Activated CD4-positive, alpha-beta T cell treated with anti-CD3 and anti-CD28 coated beads for 36 hours (primary cell): ENCODE data around the gene LRRC8D. TPM values are rescaled to one million over a fixed set of nuclear protein-coding genes. Genes with fewer than 3 reads are reported as not detected.

Experiments used
- ATAC-seq: fragments of 200-7000 bp; cut with Tn5 transposase; one replicate; pipeline ENCODE4 v1.10.0; 2021; ENCODE audit warnings: mild to moderate bottlenecking, moderate library complexity
- CTCF ChIA-PET: fragments of 350-600 bp; sonication (Branson Sonifier 250); formaldehyde crosslinking; loops from one replicate; lab custom pipeline; 2021; ENCODE audit warnings: antibody characterized with exemption; lab: Charles Lee
- POLR2A ChIA-PET: fragments of 350-600 bp; sonication (Branson Sonifier 250); formaldehyde crosslinking; loops from one replicate; lab custom pipeline; 2021; ENCODE audit warnings: antibody characterized with exemption, inconsistent platforms; lab: Charles Lee
- DNase-seq: peaks from one replicate; pipeline ENCODE4 v3.0.0-alpha.2; 2020
- H3K27ac Mint-ChIP-seq: one replicate; pipeline ENCODE4 v1.8.0; 2021; ENCODE audit warnings: mixed read lengths
- H3K27me3 Mint-ChIP-seq: one replicate; pipeline ENCODE4 v1.8.0; 2021; ENCODE audit warnings: mixed read lengths
- H3K36me3 Mint-ChIP-seq: one replicate; pipeline ENCODE4 v1.8.0; 2021; ENCODE audit warnings: low read depth, mixed read lengths
- H3K4me1 Mint-ChIP-seq: one replicate; pipeline ENCODE4 v1.8.0; 2021; ENCODE audit warnings: mixed read lengths
- H3K4me3 Mint-ChIP-seq: one replicate; pipeline ENCODE4 v1.8.0; 2021; ENCODE audit warnings: mild to moderate bottlenecking, moderate library complexity, mixed read lengths
- H3K9me3 Mint-ChIP-seq: one replicate; pipeline ENCODE4 v1.8.0; 2021; ENCODE audit warnings: low read depth, mixed read lengths
- intact Hi-C, 2 experiments: fragments of 100-400 bp; cut with DNase I in 1 of 2; cut with micrococcal nuclease in 1 of 2; formaldehyde crosslinking; loops; one replicate each; pipeline versions ENCODE4 v1.14.2 to v1.15.1; 2022 to 2024; cut with DNase I, micrococcal nuclease
- total RNA-seq, 2 experiments: library from RNA; stranded (reverse); gene quantifications; one replicate each; pipeline ENCODE4 v1.2.3, GENCODE V29; 2021

LRRC8D gene
- total RNA-seq, 2 experiments from 2014 or later = 24.3 to 30.0 TPM

GRCh38 chr1:89807503-89807902, 13.3 kb upstream of the LRRC8D start:
- peaks cover 6% of the 10 kb centered on the region for H3K27me3 Mint-ChIP-seq
- H3K4me3 Mint-ChIP-seq = no peak overlapping the region
- H3K4me1 Mint-ChIP-seq = no peaks in the 10 kb centered on the region
- no peak for ATAC-seq
- no peaks in the 10 kb centered on the region for H3K9me3 Mint-ChIP-seq
- intact Hi-C loops = no loop called here
- CTCF ChIA-PET = interaction anchor here (0.9 to 3.5 kb wide), 4 partner anchors 11 to 181 kb away, joined by 3 to 21 read pairs (median 5); no protein-coding TSS in a partner anchor
- H3K27ac Mint-ChIP-seq = no peak overlapping the region
- no peaks in the 10 kb centered on the region for H3K36me3 Mint-ChIP-seq
- DNase-seq = no peak
- POLR2A ChIA-PET = no interaction called here

- intact Hi-C loops = no loop called here
- POLR2A ChIA-PET = no interaction called here
- H3K9me3 Mint-ChIP-seq = no peaks in the 10 kb centered on the region
Measured at GRCh38 chr1:89807983-89808382, 12.8 kb upstream of the LRRC8D start.

GRCh38 chr1:89808441-89809117, 12.3 kb upstream of the LRRC8D start:
- H3K4me1 Mint-ChIP-seq = peaks cover 2% of the 10 kb centered on the region
- peaks cover 9% of the 10 kb centered on the region for H3K27me3 Mint-ChIP-seq
- no peak overlapping the region for H3K27ac Mint-ChIP-seq
- intact Hi-C loops = no loop called here
- no peaks in the 10 kb centered on the region for H3K9me3 Mint-ChIP-seq
- H3K36me3 Mint-ChIP-seq = no peaks in the 10 kb centered on the region
- no peak overlapping the region for H3K4me3 Mint-ChIP-seq
- ChIA-PET CTCF (interaction anchor here (1.1 to 3.5 kb wide), 3 partner anchors 10 to 179 kb away, joined by 3 to 21 read pairs (median 6); no protein-coding TSS in a partner anchor), POLR2A (no interaction called here)
- ATAC-seq = no peak
- DNase-seq = no peak

More at GRCh38 chr1:89807983-89808382, 12.8 kb upstream of the LRRC8D start:
- no peak overlapping the region for H3K27ac Mint-ChIP-seq
- CTCF ChIA-PET = interaction anchor here (0.9 to 3.5 kb wide), 4 partner anchors 11 to 180 kb away, joined by 3 to 21 read pairs (median 5); no protein-coding TSS in a partner anchor
- H3K4me1 Mint-ChIP-seq = peaks cover 1% of the 10 kb centered on the region
- peaks cover 9% of the 10 kb centered on the region for H3K27me3 Mint-ChIP-seq
- no peaks in the 10 kb centered on the region for H3K36me3 Mint-ChIP-seq
- no peak overlapping the region for H3K4me3 Mint-ChIP-seq
- ATAC-seq = no peak
- no peak for DNase-seq

GRCh38 chr1:89809556-89809955, 11.3 kb upstream of the LRRC8D start:
- Mint-ChIP-seq H3K4me1 (peaks cover 2% of the 10 kb centered on the region), H3K9me3 (no peaks in the 10 kb centered on the region), H3K27me3 (peaks cover 13% of the 10 kb centered on the region), H3K27ac (no peak overlapping the region), H3K36me3 (no peaks in the 10 kb centered on the region), H3K4me3 (no peak overlapping the region)
- ATAC-seq (no peak), DNase-seq (no peak)
- intact Hi-C loops = no loop called here
- POLR2A ChIA-PET = no interaction called here
- CTCF ChIA-PET = no interaction called here

GRCh38 chr1:89810302-89810701, 10.5 kb upstream of the LRRC8D start:
- H3K36me3 Mint-ChIP-seq = no peaks in the 10 kb centered on the region
- no peaks in the 10 kb centered on the region for H3K9me3 Mint-ChIP-seq
- ChIA-PET POLR2A (no interaction called here), CTCF (no interaction called here)
- ATAC-seq = no peak
- no peak overlapping the region for H3K4me3 Mint-ChIP-seq
- H3K4me1 Mint-ChIP-seq = peaks cover 2% of the 10 kb centered on the region
- intact Hi-C loops = no loop called here
- H3K27ac Mint-ChIP-seq = no peak overlapping the region
- peaks cover 17% of the 10 kb centered on the region for H3K27me3 Mint-ChIP-seq
- DNase-seq = no peak

- Mint-ChIP-seq H3K36me3 (no peaks in the 10 kb centered on the region), H3K27ac (no peak overlapping the region), H3K4me1 (peaks cover 4% of the 10 kb centered on the region), H3K4me3 (no peak overlapping the region), H3K27me3 (peaks cover 17% of the 10 kb centered on the region), H3K9me3 (no peaks in the 10 kb centered on the region)
- DNase-seq (no peak), ATAC-seq (no peak)
- intact Hi-C loops = no loop called here
- ChIA-PET CTCF (no interaction called here), POLR2A (no interaction called here)
Measured at GRCh38 chr1:89810880-89811279, 10.0 kb upstream of the LRRC8D start.

- CTCF ChIA-PET = interaction anchor here (0.6 to 2.4 kb wide), 6 partner anchors 9 to 772 kb away, joined by 3 to 6 read pairs (median 3); no protein-coding TSS in a partner anchor
- Mint-ChIP-seq H3K4me1 (peaks cover 8% of the 10 kb centered on the region), H3K27me3 (peaks cover 17% of the 10 kb centered on the region), H3K4me3 (no peak overlapping the region), H3K27ac (no peak overlapping the region), H3K9me3 (no peaks in the 10 kb centered on the region), H3K36me3 (no peaks in the 10 kb centered on the region)
- ATAC-seq = no peak
- no peak for DNase-seq
- POLR2A ChIA-PET = no interaction called here
- intact Hi-C loops = no loop called here
Measured at GRCh38 chr1:89812992-89813391, 7.8 kb upstream of the LRRC8D start.

GRCh38 chr1:89815040-89815439, 5.8 kb upstream of the LRRC8D start:
- Mint-ChIP-seq H3K4me3 (no peak overlapping the region), H3K36me3 (peaks cover 1% of the 10 kb centered on the region), H3K27me3 (peaks cover 14% of the 10 kb centered on the region), H3K4me1 (peaks cover 17% of the 10 kb centered on the region), H3K9me3 (no peaks in the 10 kb centered on the region), H3K27ac (no peak overlapping the region)
- ChIA-PET POLR2A (no interaction called here), CTCF (interaction anchor here (1.0 to 1.2 kb wide), 2 partner anchors 9 to 331 kb away, joined by 3 to 6 read pairs; no protein-coding TSS in a partner anchor)
- no peak for ATAC-seq
- intact Hi-C loops = no loop called here
- DNase-seq = no peak

GRCh38 chr1:89815611-89816010, 5.2 kb upstream of the LRRC8D start:
- ATAC-seq = no peak
- H3K27me3 Mint-ChIP-seq = peaks cover 14% of the 10 kb centered on the region
- H3K4me3 Mint-ChIP-seq = no peak overlapping the region
- H3K4me1 Mint-ChIP-seq = peaks cover 22% of the 10 kb centered on the region
- no peak for DNase-seq
- POLR2A ChIA-PET = interaction anchor here (0.6 kb wide), 1 partner anchor 21 kb away, joined by 4 read pairs; no protein-coding TSS in a partner anchor
- intact Hi-C loops = no loop called here
- CTCF ChIA-PET = interaction anchor here (0.5 to 1.2 kb wide), 2 partner anchors 226 to 332 kb away, joined by 3 to 4 read pairs; no protein-coding TSS in a partner anchor
- no peaks in the 10 kb centered on the region for H3K9me3 Mint-ChIP-seq
- peaks cover 1% of the 10 kb centered on the region for H3K36me3 Mint-ChIP-seq
- no peak overlapping the region for H3K27ac Mint-ChIP-seq

GRCh38 chr1:89816366-89816765, 4.5 kb upstream of the LRRC8D start:
- intact Hi-C loops = no loop called here
- no peak for ATAC-seq
- H3K36me3 Mint-ChIP-seq = peaks cover 1% of the 10 kb centered on the region
- no peak overlapping the region for H3K27ac Mint-ChIP-seq
- peaks cover 22% of the 10 kb centered on the region for H3K4me1 Mint-ChIP-seq
- H3K27me3 Mint-ChIP-seq = peaks cover 13% of the 10 kb centered on the region
- no peaks in the 10 kb centered on the region for H3K9me3 Mint-ChIP-seq
- no peak for DNase-seq
- H3K4me3 Mint-ChIP-seq = no peak overlapping the region
- ChIA-PET CTCF (interaction anchor here (0.5 kb wide), 1 partner anchor 227 kb away, joined by 4 read pairs; no protein-coding TSS in a partner anchor), POLR2A (no interaction called here)

- Mint-ChIP-seq H3K4me1 (peaks cover 32% of the 10 kb centered on the region), H3K36me3 (peaks cover 6% of the 10 kb centered on the region), H3K27ac (peak overlapping the region; percentile 69), H3K9me3 (no peaks in the 10 kb centered on the region), H3K27me3 (no peaks in the 10 kb centered on the region), H3K4me3 (peak overlapping the region; percentile 82)
- POLR2A ChIA-PET = interaction anchor here (1.1 to 1.9 kb wide), 2 partner anchors 22 to 914 kb away, joined by 5 to 9 read pairs; no protein-coding TSS in a partner anchor
- ATAC-seq = peak; percentile 59
- CTCF ChIA-PET = interaction anchor here (0.6 to 2.1 kb wide), 7 partner anchors 8 to 336 kb away, joined by 3 to 12 read pairs (median 3); partner anchors contain the start of gene ZNF326
- intact Hi-C loops = loop anchor here (1.0 to 5.0 kb wide), 6 partner anchors 22 to 188 kb away; partner anchors contain the start of genes ZNF326 (in 2 of the 2) and LRRC8C (in 1 of the 2)
- peak; percentile 77 for DNase-seq
Measured at GRCh38 chr1:89821322-89822108, 683 bp downstream of the LRRC8D start.
